Measurements from ENCODE around the gene FRYL.
"Not testable (repeated sequence)": the region's sequence is repeated elsewhere in the genome, so short reads cannot be mapped to it uniquely, and the experiment has no call there.

FRYL gene

DNA sequence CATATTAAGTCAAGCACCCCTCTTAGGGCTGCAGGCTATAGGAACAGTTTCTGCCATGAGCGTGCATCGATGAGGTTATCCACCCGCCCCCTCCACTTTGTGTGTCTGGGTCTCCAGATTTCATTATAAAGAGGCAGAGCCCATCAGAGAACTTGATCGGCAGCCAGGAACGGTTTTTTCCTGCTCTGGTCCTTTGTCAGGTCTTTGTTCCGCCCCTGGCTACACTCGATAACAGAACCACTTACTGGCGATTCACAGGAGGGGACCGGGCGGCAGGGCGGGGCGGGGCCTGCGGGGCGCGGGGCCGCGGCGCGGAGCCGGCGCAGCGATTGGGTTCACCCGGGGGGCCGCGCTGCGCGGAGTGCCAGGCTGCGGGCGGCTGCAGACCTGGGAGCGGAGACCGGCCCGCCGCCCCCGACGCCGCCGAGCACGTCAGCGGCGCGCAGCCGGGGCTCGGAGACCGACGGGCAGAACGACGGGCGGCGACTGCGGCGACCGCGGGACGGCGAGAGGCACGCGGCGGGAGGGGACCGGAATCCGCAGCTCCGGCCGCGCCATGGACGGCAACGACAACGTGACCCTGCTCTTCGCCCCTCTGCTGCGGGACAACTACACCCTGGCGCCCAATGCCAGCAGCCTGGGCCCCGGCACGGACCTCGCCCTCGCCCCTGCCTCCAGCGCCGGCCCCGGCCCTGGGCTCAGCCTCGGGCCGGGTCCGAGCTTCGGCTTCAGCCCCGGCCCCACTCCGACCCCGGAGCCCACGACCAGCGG is 296.9 kb downstream of the FRYL start, which contains the start of gene SLC10A4:
Gene SLC10A4, plus strand, starts transcription at position 338 of the 771 bp plus-strand sequence. Its CDS starts 219 bp downstream, at position 557.
- DNase-seq, result no peak

DNA sequence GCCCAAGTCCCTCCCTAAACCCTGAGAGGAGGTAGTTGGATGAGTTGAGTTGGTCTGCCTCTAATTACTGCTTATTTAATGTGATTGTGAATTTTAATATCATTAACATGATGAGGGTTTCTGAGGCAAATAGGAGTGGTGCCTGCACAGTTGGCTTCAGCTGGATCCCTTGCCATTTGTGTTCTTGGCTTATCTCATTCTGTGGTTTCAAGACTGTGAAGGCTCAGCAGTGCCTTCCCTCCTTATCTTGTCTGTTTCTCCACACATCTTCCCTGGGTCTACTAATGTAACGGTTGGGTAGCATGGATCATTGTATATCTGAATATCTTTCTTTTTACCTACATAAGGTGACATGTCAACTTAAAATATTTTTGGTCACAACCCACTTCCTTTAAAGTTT is 298.5 kb downstream of the FRYL start:
- no peak for DNase-seq

DNA sequence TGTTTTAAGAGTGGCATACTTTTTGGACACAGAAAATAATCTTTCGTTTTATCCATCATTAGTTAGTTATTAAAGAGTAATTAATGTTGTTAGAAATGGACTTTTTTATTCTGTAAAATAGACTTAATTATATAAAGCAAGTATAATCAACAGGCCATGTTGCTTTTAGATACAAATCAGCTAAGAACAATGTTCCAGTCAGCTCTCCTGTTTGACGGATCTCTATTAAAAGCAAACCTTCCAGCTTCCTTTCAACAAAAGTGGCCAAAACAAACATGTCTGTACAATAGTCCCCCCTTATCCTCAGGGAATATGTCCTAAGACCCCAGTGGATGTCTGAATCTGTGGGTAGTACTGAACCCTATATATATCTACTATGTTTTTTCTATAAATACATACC is 301.8 kb downstream of the FRYL start:
- DNase-seq, result no peak

DNA sequence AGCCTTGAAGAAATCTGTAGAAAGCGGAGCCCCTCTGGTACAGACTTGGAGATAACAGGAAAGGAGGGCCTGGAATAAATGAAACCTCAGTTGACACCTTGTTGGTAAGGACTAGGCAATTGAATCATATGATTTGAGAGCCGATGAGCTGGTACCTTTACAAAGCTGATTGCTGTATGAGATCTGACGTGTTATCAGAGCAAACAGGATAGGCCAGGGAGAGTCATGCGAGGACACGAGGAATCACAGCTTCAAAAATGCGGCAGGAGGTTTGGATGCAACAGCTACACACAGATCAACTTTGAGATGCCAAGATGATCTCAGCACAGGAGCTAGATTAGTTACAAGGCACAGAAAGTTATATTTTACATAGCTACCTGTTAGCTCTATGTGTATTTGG is 304.3 kb downstream of the FRYL start:
- no peak for DNase-seq

DNA sequence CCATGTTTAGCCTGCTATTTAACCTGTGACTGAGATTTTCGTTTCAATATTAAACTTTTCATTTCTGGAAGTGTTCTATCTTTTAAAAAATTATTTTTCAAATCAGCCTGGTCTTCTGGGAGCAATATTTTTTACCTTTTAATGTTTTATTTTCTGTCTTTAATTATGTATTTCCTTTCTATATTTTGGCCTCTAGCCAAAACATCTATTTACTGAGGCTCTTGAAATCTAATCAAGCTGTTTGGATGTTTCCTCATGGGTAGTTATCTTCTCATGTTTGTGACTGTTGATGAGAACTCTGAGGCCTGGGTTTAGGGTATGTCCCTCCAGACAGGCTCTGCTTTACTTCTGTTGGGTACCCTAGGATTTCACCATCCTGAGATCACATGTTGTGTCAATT is 307.3 kb downstream of the FRYL start:
- no peak for DNase-seq

DNA sequence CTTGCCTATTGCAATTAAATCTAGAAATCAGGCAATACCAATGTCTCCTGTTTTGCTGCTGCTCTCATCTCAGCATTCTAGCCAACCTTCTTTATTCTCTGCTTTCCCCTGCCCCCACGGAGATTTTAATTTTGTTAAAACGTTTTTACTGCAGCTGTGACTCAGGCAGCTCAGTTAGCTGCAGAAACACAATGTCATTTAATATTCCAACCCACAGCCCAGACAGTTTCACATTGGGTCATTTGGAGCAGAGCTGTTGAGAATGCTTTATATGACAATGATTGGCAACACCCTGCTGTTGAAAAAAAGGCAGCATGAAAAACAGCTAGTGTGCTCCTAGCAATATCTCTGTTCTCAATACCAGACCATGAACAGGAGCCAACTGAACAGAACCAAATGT is 309.5 kb downstream of the FRYL start:
- no peak for DNase-seq

DNA sequence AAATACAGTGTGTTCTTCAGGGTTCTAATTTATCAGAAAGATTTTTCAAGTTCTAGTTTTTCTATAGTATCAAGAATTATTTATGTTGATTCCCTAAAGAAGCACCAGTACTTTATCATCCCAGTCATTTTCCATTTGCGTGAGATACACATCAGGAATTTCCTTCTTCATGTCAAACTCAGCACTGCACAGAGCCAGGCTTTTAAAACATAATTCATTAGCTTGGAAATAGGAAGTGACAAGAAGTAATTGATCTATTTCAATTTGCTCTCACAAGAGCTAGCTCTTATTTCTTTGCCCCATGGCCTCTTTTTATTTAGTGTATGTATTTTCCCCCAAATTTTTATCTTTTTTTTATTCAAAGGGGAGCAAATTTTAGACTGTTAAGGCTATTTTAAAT is 309.9 kb downstream of the FRYL start:
- DNase-seq, result no peak

DNA sequence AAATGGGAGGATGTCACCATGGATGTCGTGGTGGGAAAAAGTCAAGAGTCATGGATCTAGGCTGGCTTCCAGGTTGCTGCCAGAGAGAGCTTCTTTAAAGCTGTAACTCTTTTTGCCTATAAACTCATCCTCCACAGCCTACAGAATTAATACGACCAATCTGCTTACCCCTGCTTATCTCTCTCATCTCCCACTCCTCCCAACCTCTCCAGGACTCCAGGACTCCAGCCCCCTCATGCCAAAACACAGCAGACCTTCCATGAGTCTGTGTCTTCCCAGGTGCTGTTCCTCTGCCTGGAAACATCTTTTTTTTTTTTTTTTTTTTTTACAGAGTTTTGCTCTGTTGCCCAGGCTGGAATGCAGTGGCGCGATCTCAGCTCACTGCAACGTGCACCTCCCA is 312.2 kb downstream of the FRYL start:
- DNase-seq, result no peak

DNA sequence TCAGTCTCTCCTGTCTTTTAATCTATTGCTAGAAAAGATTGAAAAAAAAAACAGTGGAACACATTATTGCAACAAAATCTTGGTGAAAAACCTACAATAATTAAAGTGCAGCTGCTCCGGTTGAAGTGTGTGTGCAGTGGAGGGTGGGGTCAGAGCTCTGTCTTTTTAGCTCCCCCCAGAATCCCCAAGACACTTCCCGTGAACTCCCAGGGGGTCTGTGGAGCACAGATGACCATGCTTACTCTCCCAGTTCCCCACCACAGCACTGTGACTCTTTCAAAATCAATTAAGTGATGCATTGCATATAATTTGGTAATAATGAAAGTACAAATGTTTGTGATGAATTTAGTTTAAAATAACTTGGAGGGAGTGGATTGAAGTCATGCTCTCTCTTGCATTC is 312.6 kb downstream of the FRYL start:
- DNase-seq, result no peak

DNA sequence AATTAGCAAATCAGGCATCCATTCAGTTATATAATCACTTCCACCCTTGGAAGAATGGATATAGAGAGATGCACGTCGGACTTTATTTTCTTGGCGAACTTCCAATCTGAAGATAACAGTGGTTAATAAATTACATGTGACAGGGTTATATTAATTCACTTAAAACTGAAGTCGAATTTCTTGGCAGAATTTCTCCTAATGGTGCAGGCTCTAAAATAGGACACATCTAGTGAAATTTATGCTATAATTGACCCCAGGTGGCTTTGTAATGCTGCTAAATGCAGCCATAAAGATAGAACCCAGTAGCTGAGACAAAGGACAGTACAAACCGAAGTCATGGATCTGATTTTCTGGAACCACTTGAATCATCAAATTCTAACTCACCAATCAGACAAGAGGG is 317.7 kb downstream of the FRYL start:
- no peak for DNase-seq

DNA sequence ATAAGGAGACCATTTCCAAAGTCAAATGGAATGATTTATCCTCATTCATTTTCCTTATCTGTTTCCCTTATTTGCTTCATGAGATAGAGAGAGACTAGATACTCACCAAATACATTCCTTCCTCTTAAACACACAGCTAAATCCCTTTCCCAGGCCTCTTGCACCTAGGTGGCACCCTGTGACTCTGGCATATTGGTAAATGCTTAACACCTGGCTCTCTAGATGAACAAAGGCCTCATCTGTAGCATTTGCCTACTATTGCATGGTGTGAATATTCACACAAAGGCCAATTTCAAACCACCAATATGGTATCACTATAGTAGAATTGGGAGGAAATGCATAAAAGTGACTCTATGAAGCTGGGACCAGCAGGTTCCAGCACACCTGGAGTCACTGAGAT is 319.1 kb downstream of the FRYL start:
- DNase-seq, result no peak

DNA sequence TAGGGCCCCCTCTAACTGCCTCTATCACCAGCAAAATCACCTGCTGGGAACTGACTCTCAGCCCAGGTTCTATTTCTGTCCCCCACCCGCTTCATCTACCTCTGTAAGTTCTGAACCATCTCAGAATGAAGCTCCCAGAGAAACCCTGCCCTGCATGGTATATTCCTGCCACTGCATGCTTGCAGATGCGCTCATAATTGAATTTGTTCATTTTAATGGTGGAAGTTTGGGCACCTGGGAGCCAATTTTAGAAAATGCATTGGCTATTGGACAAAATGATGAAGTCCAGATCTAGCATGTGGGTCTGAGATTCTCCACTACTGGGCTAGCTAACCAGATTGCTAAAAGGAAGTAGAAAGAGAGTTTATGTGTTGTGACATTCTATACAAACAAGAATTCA is 325.5 kb downstream of the FRYL start:
- DNase-seq, result no peak

DNA sequence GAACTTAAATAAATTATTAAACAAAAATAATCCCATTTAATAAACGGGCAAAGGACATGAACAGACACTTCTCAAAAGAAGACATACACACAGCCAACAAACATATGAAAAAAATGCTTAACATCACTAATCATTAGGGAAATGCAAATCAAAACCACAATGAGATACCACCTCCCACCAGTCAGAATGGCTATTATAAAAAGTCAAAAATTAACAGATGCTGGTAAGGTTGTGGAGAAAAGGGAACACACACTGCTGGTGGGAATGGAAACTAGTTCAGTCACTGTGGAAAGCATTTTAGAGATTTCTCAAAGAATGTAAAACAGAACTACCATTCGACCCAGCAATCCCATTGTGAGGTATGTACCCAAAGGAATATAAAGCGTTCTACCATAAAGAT is 328.4 kb downstream of the FRYL start:
- DNase-seq, result not testable (repeated sequence)

DNA sequence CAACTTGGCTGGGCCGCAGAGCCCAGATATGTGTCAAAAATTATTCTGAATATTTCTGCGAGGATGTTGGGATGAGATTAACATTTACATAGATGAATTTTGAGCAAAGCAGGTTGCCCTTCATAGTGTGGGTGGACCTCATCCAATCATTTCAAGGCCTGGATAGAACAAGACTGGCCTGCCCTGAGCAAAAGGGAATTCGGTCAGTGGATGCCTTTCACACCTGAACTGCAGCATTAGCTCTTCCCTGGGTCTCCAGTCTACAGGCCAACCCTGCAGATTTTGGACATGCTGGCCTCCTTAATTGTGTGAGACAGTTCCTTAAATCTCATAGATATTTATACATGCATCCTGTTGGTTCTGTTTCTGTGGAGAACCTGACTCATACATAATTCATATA is 329.3 kb downstream of the FRYL start:
- no peak for DNase-seq

DNA sequence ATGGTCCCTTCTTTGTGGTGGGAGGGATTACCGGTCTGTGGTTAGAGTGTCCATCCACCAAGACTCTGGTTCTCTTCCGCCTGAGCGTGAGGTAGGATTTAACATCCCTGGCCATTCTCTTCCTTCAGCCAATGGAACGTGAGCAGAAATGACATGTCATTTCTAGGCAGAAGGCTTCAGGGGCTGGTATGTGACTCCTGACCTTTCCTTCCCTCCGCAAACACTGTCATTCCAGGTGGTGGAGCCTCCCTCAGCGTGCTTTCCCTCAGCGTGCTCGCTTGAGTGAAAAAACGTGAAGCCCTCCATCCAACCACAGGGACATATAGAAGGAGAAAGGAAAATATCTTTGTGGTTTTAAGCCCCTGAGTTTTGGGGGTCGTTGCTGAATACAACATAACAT is 330.9 kb downstream of the FRYL start:
- DNase-seq, result no peak

Measured in CD4-positive, alpha-beta T cell treated with Interferon gamma for 1 hour (primary cell).